ENCODE data around the gene PTGR3.

The PTGR3 gene, protein sequence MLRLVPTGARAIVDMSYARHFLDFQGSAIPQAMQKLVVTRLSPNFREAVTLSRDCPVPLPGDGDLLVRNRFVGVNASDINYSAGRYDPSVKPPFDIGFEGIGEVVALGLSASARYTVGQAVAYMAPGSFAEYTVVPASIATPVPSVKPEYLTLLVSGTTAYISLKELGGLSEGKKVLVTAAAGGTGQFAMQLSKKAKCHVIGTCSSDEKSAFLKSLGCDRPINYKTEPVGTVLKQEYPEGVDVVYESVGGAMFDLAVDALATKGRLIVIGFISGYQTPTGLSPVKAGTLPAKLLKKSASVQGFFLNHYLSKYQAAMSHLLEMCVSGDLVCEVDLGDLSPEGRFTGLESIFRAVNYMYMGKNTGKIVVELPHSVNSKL

DNA sequence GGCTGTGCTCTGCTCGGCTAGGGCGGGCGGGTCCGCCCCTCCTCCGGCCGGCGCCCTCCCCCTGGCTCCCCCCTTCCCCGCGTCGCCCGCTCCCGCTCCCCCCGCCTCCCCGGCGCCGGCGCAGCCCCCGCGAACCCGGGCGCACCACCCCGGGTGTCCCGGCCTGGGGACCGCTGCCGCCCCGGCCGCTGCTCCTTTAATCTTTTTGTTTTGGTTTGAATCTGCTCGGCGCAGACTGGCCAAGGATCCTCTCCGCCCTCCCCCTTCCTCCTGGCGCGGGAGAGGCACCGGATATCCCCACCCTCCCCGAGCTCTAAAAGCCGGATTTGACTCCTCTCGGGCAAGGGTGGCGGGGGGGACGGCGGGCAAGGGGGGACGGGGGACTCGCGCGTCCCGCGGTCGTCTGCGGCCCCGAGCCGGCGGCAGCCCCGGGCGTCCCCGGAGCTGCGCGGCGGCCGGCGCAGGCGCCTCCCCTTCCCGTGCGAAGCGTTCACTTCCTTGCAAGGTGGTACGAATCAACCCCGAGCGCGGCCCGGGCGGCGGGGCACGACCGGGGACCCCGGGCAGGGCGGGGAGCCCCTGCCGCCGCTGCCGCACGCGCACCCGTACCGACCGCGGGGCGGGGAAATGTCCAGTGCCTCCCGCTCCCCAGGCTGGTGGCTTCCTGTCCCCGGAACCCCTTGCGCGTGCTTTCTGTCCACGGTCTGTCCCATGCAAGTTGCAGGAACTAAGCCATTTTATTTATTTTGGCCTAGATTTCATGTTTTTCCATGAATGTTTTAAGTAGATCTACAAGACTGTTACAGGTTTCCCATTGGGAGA is at the start of gene PTGR3:
Gene PTGR3 (minus strand): TSS at position 11 of the 822 bp plus-strand sequence. CDS start 81 bp downstream, outside the sequence.
- peak; percentile 88 for DNase-seq (ENCODE audit: low spot score)

DNA sequence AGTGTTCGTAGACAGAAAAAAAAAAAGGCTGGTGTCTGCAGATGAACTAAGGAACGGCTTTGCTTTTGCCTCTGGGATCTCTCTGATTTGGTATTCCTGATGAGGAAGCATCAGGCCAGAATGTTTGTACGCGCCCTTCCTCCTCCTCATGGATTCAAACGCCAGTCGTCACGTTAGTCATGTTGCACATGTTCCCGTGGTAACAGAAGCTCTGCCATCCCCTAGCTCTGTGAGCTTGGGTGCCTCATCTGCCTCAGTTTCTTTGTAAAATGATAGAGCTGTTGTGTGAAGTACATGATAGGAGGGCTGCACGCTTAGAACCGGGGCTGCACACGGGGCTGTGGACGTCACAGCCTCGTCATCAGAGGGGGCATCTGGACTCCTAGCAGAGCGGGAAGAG is 48.7 kb upstream of the PTGR3 start:
- DNase-seq (ENCODE audit: low spot score), result peak; percentile 20

DNA sequence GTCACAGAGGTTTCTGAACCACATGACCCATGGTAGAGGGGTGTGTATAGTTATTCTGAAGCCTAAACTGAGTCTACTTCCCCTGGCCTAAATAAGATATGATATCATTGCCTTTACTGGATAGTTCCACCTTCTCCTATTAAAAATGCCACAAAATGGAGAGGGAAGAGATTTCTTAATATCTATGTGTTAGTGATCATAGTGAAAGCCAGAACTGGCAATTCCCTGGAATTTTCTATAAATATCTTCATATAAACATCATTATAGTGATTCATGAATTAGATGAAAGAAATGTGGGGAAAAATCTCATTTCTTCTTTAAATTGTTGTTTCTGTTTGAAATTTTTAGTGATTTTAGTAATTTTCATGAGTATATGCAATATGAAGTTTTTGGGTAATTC is 47.4 kb upstream of the PTGR3 start:
- no peak for DNase-seq (ENCODE audit: low spot score)

DNA sequence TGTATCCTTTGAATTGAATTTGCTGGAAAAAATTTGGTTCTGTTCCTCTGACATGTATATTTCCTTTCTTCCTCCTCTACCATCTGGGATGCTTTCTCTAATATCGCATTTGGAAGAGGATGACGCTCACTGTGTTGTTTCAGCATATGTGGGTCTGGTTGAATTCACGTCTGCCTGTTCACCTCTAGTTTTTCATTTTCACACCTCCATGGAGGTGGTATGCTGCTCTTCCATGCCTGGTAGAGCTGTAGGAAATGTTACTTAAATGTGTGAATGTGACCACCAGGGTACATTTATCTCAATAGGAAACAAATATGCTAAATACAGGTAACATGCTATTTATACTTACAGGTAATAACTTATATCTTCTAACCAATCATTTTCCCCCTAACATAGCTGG is 46.2 kb upstream of the PTGR3 start:
- DNase-seq (ENCODE audit: low spot score), result no peak

DNA sequence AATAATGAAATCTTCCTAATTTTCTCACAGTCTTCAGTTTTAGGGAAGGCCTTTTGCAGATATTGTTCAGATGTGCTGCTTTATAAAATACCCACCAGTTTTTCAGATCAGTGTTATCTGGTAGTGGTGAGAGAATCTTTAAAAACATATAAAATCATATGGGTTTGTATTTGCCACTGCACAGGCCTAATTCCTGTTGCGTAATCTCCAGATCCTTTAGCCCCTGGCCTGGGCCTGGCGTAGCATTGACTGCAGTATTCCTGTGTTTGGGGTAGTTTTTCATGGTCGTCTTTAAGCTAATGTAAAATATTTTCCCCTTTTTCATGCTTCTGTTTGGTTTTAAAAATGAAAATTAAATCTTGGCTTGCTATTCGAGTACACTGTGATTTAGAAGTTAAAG is 44.8 kb upstream of the PTGR3 start:
- DNase-seq (ENCODE audit: low spot score), result peak; percentile 48

DNA sequence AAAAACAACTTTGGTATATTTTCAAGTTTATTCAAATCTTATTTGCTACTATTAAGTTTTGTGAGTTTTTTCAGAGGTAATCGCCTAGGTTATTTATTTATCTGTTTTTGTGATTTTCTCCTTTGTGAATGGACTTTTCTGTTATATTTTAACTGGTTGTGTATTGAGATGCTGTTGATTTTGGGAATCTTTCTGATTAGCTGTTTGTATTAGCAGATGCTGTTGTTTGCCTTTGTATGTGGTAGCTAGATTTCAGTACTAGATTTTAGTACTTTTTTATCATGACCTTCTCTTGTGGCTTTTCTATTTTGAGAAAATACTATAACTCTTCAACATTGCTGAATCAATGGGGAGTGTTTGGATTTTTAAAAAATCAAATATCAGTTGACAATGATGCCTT is 44.1 kb upstream of the PTGR3 start:
- DNase-seq (ENCODE audit: low spot score), result no peak

DNA sequence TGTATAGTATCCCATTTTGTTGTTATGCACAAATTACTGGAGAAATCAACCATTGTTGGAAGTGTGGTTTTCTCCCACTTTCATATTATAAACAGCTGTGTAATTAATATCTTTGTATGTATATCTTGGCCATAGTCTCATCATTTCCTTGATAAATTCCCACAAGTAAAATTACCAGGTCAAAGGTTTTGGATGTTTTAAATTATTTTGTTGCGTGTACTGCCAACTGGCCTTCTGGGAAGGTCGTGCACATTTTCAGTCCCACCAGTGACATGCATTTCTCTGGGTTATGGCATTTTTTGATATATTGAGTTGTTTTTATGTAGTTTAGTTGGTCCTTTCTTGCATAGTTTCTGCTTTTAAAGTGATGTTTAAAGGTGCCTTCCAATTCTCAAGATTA is 43.2 kb upstream of the PTGR3 start:
- DNase-seq (ENCODE audit: low spot score), result no peak

DNA sequence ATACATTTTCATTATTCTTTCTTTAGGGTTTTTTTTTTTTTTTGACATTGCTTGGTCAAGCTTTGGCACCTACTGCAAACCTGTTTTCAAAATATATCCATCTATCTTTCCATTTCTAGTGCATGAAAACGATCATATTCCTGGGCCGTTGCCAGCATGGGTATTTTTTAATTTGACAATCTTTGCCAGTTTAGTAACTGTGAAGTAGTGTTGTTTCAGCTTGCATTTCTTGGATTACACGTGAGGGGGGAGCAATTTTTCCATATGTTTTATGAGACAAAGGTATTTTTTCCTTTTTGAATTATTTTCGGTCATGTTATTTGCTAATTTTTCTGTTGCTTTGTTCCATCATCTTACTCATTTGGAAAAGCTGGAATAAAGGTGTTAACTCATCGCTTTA is 42.5 kb upstream of the PTGR3 start:
- DNase-seq (ENCODE audit: low spot score), result no peak

DNA sequence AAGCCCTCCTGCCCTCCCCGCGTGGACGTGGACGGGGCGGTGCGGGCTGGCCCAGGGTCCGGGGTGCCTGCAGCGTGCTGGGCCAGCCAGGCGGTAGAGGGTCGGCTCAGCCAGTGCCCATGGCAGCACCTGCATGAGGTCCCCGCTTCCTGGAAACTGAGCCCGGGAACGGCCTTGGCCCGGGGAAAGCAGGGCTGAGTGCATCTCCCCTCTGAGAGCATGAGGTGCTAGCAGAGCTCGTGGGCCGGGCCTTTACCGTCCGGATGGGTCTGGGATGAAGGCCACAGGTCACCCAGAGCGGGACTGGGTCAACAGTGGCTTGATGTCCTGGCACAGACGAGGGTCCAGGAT is 41.5 kb upstream of the PTGR3 start:
- DNase-seq (ENCODE audit: low spot score), result no peak

DNA sequence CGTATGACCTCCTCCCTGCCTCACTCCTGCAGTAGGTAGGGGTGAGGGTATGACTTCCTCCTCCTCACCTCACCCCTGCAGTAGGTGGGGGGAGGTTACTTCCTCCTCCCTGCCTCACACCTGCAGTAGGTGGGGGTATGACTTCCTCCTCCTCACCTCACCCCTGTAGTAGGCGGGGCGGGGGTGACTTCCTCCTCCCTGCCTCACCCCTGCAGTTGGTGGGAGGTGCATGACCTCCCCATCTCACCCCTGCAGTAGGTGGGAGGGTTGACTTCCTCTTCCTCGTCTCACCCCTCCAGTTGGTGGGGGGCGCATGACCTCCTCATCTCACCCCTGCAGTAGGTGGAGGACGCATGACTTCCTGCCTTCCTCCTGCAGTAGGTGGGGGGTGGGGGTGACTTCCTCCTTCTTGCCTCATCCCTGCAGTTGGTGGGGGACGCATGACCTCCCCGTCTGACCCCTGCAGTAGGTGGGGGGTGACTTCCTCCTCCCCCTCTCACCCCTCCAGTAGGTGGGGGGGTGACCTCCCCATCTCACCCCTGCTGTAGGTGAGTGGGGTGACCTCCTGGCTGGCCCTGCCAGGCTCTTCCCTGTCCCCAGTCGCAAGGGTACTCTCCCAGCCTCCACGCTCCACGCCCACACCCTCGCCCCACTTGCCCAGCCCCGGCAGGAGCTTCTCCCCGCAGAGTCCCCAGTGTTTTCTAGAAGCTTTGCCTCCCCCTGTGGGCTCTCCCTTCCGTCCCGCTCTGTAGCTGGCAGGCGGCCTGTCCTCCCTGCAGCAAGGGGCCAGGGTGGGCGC is 40.9 kb upstream of the PTGR3 start:
- DNase-seq (ENCODE audit: low spot score), result no peak

DNA sequence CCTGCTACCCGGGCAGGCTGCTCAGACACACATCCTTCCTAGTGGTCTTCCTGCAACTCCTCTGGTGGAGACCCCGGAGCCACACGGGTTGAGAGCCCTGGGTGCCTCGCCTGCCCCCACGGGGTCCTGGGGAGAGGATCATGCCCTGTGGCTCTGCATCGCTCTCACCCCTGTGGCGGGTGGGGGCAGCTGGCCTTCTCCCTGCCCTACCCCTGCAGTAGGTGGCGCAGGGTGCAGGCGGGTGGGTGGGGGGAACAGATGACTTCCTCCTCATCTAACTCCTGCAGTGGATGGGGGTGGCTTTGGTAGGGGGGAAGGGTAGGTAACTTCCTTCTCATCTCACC is 40.2 kb upstream of the PTGR3 start:
- DNase-seq (ENCODE audit: low spot score), result no peak

DNA sequence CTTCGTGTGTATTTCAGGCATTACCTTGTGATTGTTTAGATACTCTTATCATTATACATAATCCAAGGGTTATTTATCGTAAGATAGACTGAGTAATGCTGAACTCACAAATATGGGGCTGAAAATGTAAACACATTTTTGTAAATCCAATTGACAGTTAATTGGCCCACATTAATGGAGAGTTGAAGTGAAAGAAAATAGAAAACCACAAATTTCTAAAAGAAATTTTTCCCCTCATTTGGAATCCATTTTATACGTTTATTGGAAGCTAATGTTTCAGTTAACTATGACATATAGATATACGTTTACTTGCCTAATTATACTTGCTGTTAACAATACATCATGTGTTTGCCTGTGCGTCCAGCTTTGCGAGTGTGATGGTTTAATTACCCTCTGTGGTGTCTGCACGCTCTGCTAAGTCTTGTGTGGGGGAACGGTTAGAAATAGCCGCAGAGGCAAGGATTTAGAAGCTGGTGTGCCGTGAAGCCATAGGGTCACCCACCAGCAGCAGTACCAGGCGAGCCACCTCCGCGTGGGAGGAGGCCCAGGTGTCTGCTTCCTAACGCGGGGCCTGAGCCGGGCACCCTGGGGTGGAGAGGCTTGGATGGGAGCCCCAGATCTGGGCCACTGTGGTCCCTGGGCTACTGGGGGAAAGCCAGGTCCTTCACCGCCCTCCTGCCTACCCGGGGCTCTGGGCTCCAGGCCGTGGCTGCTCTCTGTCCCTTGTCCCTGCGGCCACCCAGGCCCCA is 39.7 kb upstream of the PTGR3 start:
- no peak for DNase-seq (ENCODE audit: low spot score)

DNA sequence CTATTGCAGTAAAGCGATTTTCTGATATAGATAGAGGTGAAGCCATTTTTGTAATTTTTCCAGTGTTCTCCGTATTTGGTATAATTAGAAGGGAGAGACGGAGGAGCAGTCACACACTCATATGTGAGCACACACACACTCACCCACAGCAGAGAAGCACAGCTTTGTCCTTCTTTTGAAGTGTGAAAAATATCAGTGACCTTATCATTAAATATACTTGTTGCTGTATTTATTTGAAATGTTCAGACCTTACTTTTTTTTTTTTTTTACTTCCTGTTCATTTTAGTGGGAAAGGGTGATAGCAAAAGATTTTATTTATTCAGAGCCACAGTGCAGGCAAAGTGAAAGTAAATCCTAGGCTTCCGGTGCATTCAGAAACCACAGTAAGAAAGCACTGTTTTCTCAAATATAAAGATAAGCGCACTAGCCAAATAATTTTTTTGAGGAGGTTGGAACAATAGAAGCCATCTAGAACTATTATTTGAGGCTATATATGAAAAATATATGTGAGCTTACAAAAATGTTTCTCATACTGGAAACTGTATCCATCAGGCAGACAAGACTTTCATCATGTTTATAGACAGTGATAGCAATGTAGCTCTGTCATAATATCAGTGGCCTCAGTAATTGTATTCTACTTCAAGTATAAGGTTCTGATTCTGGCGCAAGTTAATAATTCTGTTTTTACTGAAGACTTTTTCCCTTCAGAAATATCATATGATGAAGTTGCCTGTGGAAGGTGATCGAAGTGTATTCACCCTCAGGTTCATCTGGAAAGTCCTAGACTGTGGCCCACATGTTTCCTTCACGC is 38.9 kb upstream of the PTGR3 start:
- peak; percentile 39 for DNase-seq (ENCODE audit: low spot score)

DNA sequence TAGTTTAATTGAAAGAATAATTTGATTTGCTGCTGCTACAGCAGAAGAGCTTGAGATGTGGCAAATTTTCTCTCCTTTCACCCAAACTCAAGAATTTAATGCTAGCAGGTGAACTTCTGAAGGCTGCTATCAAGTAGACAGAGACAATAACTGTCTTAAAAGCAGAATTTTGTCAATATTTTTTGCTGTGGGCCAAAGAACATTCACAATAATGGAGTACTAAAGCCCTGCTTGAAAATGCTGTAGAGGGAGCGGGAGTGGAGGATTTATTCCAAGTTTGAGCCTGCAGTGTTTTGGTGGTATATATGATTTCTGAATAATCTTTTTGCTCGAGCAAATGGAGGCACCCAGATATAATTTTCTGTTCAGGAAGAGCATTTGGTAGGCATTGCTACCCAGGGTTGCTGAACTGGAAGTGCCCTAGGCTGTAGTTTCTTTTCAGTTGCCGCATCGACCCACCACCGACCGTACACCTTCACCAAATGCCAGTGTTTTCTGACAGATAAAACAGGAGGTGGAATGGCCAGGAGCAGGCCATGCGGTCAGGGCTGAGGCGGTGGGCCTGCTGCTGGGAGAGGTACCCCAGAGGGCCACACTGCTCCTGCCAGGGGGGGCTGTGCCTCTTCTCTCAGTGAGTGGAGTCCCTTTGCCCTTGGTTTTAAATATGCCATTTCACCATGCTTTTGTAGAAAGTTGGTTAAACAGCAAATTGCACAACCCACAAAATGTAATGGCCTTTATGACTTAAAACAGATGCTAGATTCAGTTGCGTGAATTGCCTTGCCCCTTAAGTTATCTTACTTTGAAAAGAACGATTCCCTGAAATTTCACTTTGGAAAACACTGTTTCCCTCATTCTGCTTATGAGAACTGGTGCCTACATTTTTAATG is 38.0 kb upstream of the PTGR3 start:
- DNase-seq (ENCODE audit: low spot score), result peak; percentile 52

DNA sequence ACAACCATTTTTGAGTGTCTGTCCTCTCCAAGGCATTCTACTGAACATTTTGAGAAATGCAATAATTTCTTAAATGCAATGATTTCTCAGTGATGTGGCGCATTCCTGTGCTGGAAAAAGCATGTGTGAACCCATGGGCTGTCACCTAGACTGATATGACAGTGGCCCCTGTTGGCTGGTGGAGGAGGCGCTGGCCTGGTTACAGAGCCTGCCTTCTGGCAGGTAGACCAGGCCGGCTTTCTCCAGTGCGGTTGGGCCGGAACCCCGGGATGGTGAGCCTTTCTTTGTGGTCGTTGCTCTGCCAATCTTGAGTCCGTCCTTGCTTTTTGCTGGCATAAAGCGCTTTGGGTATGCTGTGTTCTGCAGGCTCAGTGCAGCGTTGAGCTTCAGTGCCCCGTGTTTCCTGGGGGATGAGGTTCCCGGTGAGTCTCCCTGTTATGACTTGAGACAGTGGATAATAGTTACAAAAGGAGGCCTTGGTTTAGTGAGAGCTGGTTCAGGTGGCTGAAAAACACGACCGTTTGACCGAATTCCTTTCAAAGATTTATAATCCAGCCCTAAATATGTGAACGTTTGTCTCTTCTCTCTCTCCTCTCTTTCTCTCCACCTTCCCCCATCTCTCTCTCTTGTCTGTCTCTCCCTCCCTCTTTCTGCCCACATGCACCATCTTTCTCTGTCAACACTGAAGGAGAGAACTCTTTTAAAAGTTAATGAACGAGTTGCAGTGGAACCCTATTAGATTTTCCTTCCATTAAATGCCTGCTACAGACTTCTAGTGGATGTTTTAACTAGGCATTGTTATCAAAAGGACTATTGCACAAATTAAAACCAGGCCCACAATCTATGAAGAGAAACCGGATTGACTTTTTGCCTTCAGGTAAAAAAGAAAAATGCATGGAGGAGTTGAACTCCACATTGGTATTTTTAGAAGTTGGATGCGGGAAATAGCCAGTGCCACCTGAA is 35.7 kb upstream of the PTGR3 start:
- DNase-seq (ENCODE audit: low spot score), result no peak

DNA sequence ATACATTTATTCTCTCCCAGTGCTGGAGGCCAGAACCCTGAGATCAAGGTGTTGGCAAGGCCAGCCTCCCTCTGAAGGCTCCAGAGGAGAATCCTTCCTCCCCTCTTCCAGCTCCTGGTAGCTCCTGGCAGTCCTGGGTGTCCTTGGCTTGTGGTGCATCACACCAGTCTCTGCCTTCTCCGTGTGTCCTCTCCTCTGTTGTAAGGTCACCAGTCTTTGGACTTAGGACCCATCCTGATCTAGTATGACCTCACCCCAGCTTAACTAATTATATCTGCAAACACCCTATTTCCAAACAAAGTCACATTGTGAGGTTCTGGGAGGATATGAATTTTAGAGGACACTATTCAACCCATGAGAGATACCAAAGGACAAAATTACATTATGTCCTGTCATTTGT is 32.8 kb upstream of the PTGR3 start:
- DNase-seq (ENCODE audit: low spot score), result no peak

DNA sequence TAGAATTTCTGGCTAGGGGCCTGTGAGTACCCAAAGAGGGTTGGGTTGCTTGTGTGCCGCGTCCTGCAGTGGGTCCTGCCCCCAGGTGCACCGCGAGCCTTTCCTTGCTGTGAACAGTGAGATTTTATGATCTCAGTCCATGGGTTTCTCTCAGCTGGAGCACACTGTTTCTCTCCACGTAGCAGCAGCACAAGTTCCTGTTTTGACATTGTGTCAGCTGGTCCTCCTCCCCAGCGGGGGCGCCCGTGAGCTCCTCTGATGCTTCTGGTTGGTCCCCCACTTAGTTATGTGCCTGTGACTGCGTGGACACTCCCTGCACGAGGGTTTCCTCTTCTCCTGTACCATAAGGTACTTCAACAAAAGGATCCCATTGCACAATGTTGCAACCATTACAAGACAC is 31.5 kb upstream of the PTGR3 start:
- DNase-seq (ENCODE audit: low spot score), result no peak

DNA sequence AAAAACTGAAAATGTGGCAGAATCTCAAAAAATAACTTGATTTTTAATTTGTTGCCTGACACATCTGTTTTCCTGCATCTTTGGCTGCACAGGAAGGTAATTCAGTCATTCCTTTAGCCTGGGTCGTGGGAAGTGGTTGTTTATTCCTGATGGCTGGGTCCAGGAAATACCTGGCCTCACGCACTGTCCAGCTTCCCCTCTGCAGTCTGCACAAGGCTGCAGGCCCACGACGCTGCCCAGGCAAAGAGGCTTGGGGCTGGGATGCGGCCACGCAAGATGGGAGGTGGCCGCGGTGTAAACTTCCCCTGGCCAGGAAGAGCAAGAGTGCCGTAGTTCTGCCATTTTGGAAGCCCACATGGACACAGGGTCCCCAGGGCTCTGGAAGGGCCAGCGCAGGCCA is 29.8 kb upstream of the PTGR3 start:
- DNase-seq (ENCODE audit: low spot score), result no peak

DNA sequence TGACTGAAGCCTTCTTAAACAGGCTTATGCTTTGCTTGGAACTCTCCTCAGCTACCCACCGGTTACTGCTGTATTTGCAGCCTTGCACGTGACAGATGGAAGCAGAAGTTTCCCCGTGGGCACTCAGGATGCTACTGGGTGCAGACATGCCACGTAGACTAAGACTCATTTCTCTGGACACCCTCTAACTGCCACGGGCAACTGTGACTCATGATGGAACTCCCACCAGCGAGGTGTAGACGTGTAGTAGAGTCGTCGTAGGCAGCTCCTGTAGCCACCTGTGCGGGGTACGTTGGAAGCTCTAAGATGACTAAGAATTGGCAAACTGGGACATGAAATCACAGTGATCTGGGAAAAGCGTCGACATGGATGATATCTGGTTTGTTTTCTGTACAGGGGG is 29.2 kb upstream of the PTGR3 start:
- no peak for DNase-seq (ENCODE audit: low spot score)
